NCI-H2171 (cell line): Measurements from ENCODE around the gene RPLP2.
A peak's percentile ranks its signal among the peaks of the same experiment; 100 is the strongest.

Experiments used
- DNase-seq: peaks from one replicate; lab custom pipeline; 2025; lab: John Stamatoyannopoulos, UW

Gene RPLP2

DNA sequence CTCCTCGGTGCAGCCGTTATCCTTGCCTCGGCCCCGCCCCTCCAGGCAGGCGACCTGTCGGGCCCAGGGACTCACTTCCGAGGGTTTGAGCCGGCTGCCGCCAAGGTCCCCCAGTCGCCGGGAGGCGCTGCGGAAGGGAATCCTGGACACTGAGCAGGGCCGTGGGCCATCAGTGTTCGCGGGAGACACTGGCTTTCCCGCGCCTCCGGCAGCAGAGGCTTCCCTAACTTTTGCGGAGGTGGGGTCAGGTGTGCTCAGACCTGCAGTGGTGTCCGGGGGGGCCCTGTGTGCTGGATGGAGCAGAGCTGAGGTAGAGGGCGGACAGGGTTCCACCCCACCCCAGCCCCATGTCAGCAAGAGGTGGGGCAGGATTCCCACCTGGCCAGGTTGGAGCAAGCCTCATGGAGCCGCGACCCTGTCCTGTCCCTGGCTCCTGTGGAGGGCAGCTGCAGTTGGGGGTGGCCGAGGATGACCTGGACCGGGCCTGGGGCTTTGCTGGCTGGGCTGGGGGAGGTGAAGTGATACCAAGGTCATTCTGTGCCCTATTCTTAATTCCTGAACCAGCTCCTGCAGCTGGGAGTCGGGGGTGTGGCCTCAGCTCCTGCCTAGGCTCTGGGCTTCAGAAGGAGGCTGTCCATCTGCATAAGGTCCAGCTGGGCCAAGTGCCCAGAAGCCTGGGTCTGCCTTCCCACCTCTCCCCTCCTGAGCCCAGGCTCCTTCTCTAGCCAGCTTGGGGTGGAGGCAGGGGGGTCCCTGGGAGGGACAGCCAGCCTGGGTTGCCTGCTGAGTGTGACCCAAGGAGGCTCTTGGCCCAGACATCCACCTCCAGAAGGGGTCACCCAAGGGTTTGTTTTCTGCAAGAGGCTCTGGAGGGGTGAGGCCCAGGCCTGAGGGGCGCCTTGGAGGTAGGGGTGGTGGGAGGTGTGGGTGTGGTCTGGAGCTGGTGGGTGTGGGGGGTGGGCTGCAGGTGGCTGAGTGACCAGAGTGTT is 41.3 kb downstream of the RPLP2 start:
- peak; percentile 10 for DNase-seq

DNA sequence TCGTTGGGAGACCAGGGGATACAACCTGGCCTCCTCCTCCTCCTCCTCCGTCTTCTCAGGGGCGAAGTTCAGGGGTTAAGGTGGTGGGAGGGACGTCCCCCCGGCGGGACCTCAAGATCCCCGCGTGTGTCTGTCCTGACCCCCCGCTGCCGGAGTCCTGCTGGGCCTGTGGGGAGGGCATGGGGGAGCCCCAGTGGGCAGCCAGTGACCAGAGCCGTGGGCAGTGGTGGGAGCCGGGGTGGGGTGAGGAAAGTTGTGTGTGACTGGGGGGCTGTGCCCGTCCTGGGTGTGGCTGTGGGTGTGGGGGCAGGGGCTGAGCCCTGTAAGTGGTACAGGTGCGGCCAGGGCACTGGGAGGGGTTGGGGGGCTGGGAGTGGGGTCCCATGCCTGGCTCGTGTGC is 43.0 kb downstream of the RPLP2 start:
- no peak for DNase-seq

DNA sequence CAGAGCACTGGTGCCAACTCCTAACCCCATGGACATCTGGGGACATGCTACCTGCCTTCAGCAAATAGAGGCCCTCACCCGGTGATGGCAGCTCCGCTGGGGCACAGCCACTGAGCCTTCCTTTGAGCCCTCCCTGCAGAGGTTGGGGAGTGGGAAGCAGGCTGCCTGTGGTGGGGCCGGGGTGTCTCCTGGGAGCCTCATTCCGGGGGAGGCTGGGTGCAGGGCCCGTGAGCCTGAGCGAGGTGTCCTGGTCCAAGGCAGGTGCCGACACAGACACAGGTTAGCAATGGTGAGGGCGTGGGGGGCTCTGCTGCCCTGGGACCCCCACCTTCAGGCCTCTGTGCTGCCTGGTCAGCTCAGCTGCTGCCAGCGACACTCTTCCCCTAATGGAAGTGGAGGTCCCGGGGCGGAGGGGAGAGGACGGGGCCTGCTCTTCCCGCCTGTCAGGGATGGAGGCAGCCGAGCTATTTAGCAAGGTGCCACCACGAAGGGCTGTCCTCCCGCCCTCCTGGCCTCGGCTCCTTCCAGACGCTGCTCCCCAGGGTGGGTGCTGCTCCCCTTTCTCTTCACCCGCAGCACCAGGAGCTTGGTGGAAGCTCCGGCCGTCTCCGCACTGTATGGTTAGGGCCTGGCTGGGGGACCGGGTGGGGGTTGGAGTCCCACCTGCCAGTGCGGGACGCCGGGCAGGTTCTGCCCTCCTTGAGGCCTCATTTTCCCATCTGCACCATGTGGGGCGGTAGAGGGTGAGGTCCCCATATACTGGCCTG is 44.1 kb downstream of the RPLP2 start:
- no peak for DNase-seq

DNA sequence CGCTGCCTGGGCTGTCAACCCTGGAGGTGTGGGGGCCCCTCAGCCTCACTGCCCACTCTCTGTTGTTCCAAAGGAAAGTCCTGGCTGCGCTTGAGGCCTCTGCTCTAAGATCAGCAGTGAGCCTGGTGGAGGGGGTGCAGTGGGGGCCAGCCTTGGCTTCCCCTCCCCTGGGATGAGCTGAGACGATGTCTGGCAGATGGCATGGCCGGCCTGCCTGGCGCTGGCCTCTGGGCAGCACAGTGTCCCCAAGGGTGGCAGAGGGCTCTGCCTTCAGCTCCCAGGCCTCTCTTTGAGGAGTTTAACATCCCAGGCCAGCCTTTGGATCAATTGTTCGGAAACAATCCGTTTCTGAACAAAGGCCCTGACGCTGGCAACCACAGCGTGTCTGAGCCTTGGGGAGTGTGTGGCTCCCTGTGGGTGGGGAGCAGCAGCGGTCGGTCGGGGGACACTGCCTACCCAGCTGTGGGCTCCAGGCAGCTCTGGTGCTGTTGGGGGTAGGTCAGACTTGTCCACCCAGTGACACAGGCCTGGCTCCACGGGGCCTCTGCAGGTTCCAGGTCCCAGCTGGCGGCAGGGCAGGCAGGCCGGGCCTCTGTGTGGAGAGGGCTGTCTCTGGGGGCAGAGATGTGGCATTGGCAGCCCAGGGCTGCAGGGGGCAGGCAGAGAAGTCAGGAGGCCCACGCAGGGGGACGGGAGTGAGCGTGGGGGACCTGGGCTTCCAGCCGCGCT is 45.0 kb downstream of the RPLP2 start:
- DNase-seq: no peak

DNA sequence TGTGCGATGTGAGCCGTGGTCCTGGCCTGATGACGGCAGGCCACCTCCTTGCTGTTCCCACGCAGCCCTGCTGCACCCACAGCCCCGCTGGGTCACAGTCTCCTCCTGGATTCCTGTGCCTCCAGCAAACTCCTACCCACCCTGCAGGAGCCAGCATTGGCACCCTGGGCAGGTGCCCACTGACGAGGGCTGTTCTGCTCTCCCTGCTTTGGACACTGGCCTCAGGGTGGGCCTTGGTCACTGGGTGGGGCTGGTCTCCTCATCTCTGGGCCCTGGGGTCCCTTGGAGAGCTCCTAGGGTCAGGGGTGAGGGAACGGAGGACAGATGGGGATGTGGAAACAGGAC is 45.5 kb downstream of the RPLP2 start:
- DNase-seq: no peak

DNA sequence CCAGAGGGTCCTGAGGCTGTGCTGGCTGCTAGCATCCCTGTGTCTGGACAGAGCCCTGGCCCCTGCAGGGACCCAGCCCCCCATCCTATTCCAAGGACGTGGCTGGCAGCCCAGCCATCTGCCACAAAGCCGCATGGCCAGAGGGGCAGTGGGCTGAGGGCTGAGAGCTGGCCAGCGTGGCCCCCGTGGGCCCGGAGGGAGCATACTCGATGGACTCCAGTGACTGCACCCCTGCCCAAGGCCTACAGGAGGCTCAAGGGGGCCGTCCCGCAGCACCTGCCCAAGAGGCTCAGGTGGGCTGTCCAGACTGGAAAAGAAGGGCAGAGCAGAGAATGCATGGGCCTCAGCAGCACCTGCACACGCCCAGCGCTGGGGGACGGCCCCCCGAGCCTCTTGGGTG is 46.0 kb downstream of the RPLP2 start:
- no peak for DNase-seq

DNA sequence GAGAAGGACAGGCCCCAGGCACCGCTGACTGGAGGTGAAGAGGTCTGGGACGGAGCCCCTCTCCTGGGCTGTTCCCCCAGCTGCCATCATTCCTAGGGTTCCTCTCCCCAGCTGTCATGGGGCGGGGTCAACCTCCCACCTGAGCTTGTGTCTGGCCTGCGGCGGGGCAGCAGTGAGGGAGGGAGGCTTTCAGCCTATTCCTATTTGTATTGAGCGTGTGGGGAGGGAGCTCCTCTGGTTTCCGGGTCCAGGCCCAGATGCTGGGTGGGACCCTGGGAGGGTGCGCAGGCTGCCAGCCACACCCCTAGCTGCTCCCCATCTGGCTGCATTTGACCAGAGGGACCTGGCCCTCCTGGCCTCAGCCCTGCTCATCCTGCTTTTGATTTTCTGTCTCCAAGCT is 46.6 kb downstream of the RPLP2 start:
- DNase-seq: peak; percentile 39

DNA sequence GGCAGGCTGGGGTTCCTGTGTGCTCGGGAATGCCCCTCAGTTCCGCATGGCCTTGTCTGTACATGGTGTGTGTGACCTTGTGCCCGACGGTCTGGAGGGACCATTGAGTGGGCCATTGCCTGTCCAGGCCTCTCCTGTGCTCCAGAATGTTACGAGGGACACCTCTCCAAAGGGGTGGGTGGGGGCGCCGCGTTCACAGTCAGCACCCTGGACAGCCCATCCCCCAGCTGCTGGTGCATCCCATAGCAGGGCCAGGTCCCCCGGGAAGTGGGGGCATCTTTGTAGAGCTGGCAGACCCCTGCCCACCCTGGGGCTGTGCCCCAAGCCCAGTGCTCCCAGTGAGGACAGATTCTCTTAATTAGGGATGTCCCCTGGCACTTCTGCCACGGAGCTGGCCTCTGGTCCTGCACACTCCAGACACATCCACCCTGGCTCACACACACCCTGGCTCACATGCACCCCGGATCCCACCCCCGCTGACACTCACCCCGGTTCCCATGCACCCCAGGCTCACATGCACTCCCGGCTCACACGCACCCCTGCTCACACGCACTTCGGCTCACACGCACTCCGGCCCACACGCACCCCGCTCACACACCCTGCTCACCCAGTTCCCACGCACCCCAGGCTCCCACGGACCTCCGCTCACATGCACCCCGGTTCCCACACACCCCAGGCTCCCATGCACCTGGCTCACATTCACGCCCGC is 48.4 kb downstream of the RPLP2 start:
- no peak for DNase-seq

DNA sequence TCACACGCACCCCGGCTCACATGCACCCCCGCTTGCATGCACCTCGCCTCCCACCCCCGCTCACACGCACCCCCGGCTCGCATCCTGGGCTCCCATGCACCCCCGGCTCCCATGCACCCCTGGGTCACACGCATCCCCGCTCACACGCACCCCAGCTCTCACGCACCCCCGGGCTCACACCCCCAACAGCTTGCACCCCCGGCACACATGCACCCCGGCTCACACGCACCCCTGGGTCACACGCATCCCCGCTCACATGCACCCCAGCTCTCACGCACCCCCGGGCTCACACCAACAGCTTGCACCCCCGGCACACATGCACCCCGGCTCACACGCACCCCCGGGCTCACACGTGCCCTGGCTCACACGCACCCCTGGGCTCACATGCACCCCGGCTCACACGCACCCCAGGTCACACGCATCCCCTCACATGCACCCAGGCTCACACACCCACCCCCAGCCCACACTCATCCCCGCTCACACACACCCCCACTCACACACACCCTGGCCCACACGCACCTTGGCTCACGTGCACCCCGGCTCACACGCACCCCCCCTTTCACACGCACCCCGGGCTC is 49.1 kb downstream of the RPLP2 start:
- no peak for DNase-seq

DNA sequence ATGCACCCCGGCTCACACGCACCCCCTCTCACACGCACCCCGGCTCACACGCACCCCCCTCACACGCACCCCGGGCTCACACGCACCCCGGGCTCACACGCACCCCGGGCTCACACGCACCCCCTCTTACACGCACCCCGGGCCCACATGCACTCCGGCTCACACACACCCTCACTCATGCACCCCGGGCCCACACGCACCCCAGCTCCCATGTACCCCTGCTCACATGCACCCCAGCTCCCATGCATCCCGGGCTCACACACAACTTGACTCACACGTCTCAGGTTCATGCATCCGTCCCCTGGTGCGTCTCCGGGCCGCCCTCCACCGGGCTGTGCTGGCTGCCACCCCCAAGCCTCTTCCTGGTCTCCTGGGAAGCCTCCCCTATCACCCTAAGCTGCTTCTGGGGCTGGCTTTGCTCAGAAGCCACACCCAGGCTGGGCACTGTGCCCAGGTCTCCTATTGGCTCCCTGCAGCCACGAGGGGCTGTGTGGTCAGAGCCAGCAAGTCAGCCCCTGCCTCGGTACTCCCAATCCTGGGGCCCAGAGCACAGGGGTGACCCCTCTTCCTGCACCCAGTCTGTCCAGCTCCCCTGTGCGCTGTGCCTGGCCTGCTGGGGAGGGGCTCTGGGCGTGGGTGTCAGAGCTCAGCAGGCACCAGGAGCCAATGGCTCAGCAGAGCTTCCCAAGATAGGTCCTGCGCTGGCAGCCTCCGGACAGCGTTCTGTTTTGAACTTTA is 49.8 kb downstream of the RPLP2 start:
- peak; percentile 70 for DNase-seq

DNA sequence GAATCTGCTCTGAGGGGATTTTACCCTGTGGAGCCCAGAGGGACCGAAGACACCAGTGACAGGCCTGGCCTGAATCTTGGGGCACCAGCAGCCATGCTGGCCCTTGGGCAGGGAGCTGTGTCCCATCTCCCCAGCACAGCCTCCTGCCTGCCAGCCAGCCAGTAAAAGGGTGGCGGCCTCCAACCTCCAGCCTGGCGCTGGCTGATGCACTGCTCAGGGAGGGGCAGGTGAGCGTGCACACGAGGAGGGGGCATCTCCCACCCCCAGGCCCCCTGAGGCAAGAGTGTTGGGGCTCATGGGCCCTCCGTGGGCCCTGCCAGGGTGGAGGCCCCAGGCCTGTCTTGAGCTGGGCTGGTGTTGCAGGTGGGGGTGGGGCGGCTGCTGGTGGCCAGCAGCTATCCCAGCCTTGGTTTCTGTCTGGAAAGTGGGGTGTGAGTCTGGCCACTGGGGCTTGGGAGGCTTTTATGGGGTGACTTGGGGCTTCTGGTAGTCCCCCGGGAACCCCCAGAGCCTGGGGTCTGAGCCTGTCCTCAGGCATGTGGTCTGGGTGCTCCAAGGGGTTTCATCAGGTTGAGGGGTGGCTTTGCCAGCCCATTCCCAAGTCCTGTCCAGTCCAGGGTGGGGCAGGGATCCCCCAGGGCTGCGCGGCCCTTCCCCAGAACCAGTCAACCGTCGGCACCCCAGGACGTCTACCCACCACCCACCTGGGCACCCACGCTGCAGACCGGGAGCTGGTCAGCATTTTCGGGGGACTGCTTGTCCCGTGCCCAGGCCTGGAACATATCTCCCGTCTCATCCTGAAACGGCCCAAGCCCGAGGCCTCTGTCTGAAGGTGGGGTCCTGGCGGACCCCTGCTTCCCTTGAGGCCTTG is 50.7 kb downstream of the RPLP2 start:
- DNase-seq: no peak

DNA sequence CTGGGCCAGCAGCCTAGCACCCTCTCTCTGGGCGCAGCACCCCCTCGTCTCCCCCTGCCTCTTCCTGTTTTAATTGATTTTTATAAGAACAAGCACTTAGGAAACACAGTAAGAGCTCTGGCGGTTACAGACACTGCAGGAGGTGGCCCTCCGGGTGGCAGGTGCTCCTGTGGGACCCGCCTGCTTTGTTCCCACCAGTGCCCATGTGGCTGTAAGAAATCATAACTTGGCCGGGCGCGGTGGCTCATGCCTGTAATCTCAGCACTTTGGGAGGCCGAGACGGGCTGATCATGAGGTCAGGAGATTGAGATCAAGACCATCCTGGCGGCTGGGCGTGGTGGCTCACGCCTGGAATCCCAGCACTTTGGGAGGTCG is 51.3 kb downstream of the RPLP2 start:
- DNase-seq: no peak

DNA sequence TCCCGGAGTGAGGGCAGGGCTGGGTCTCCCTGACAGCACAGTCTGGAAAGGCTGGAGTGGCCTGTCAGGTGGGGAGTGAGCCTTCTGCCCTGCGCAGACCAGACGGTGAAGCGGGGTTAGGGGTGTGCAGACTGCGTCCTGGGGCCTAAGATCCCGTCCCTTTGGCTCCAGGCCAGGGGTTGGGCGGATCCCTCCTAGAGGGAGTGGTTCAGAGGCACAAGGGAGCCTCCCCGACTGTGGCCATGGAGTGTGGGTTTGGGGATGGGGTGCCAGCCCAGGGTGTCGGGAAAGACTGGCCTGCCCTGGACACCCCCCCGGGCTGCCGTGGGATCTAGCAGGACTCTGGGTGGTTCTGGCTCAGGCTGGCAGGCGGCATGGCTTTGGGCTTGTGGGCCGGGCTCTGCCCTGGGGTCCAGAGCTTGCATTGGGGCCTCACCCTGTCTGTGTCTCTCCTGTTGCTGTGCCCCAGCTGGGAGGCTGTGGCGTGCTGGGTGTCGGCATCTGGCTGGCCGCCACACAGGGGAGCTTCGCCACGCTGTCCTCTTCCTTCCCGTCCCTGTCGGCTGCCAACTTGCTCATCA is 52.4 kb downstream of the RPLP2 start:
- peak; percentile 29 for DNase-seq
